RCC 7860 (cell line): ENCODE measurements around the gene PTMS.
A peak's percentile ranks its signal among the peaks of the same experiment; 100 is the strongest.

Experiments
- DNase-seq: peaks from one replicate; pipeline ENCODE4 v3.0.0-alpha.2; 2015; ENCODE audit warnings: low spot score
- FAIRE-seq: peaks from 2 replicates; lab custom pipeline; 2012; peaks lifted over from hg19 to GRCh38; lab: Jason Lieb, UNC

The PTMS gene

GRCh38 chr12:6752167-6752920, 13.8 kb upstream of the PTMS start:
- DNase-seq (peak; percentile 18), FAIRE-seq (no peak)

- DNase-seq, result peak; percentile 96
- FAIRE-seq, result peak; percentile 87
Measured at GRCh38 chr12:6752921-6753771, 13.0 kb upstream of the PTMS start, which contains the start of gene MLF2. TSS of gene MLF2 (minus strand) at chr12:6753141. CDS start at chr12:6752334, 807 bp downstream.

- no peak for DNase-seq
- FAIRE-seq, result no peak
Measured at GRCh38 chr12:6753772-6754356, 12.3 kb upstream of the PTMS start.

- FAIRE-seq (no peak), DNase-seq (no peak)
Measured at GRCh38 chr12:6754411-6754810, 11.8 kb upstream of the PTMS start.

- FAIRE-seq, result no peak
- no peak for DNase-seq
Measured at GRCh38 chr12:6757028-6757690, 9.0 kb upstream of the PTMS start.

GRCh38 chr12:6758506-6759095, 7.6 kb upstream of the PTMS start:
- no peak for FAIRE-seq
- no peak for DNase-seq

GRCh38 chr12:6759741-6760140, 6.4 kb upstream of the PTMS start:
- FAIRE-seq, result no peak
- DNase-seq, result no peak

GRCh38 chr12:6763380-6763779, 2.8 kb upstream of the PTMS start:
- no peak for FAIRE-seq

GRCh38 chr12:6764011-6764828, 1.9 kb upstream of the PTMS start:
- peak; percentile 92 for FAIRE-seq
- peak; percentile 97 for DNase-seq

More at GRCh38 chr12:6763380-6763779, 2.8 kb upstream of the PTMS start:
- DNase-seq, result no peak

- DNase-seq (no peak), FAIRE-seq (no peak)
Measured at GRCh38 chr12:6765048-6765633, 1.0 kb upstream of the PTMS start.

GRCh38 chr12:6766651-6767349, 637 bp downstream of the PTMS start:
- peak; percentile 39 for DNase-seq
- no peak for FAIRE-seq

- DNase-seq (no peak), FAIRE-seq (no peak)
Measured at GRCh38 chr12:6767353-6768319, 1.5 kb downstream of the PTMS start.

- no peak for DNase-seq
- FAIRE-seq, result no peak
Measured at GRCh38 chr12:6768437-6768914, 2.3 kb downstream of the PTMS start.

- FAIRE-seq, result no peak
- DNase-seq, result no peak
Measured at GRCh38 chr12:6768990-6769389, 2.8 kb downstream of the PTMS start.

GRCh38 chr12:6769666-6770065, 3.5 kb downstream of the PTMS start:
- DNase-seq, result no peak
- no peak for FAIRE-seq

GRCh38 chr12:6770094-6770493, 3.9 kb downstream of the PTMS start:
- FAIRE-seq (no peak), DNase-seq (no peak)

GRCh38 chr12:6770600-6770999, 4.4 kb downstream of the PTMS start:
- DNase-seq, result no peak
- no peak for FAIRE-seq
